Measurements from ENCODE around the gene RAPGEF4. TPM values are rescaled to one million over a fixed set of nuclear protein-coding genes. Genes with fewer than 3 reads are reported as not detected.

Gene RAPGEF4
- total RNA-seq, 1 experiment from 2014 or later = 0.98 TPM

GRCh38 chr2:172901913-172902312 is 166.3 kb downstream of the RAPGEF4 start:
- no peaks in the 10 kb centered on the region for H3K4me1 Mint-ChIP-seq (ENCODE audit: low read depth, unreplicated experiment)
- no peak for DNase-seq
- no peaks in the 10 kb centered on the region for H3K9me3 Mint-ChIP-seq (ENCODE audit: unreplicated experiment)
- H3K4me3 Mint-ChIP-seq (ENCODE audit: unreplicated experiment) = no peak overlapping the region
- Histone ChIP-seq H3K4me1 (peaks cover 4% of the 10 kb centered on the region; the same call in 1 of the 2 replicates), H3K4me3 (ENCODE audit: low read depth, low read length) (no peak overlapping the region), H3K27me3 (replicated peaks; ENCODE audit: control insufficient read depth, insufficient read depth, low read length) (peaks cover 6% of the 10 kb centered on the region), H3K36me3 (ENCODE audit: control insufficient read depth, insufficient read depth, low read length) (no peaks in the 10 kb centered on the region), H3K9me3 (no peaks in the 10 kb centered on the region)
- BruUV-seq (replicated peaks) = no TSS peak
- no peak overlapping the region for H3K27ac Mint-ChIP-seq (ENCODE audit: unreplicated experiment)
- intact Hi-C loops (cut with micrococcal nuclease; ENCODE audit: unreplicated experiment) = no loop called here
- POLR2A ChIA-PET = no interaction called here
- no peak for TF ChIP-seq CTCF (IDR thresholded peaks at IDR 0.05; ENCODE audit: insufficient read depth in 1 of 2, low read depth in 1 of 2, low read length in 1 of 2, severe bottlenecking in 1 of 2, unreplicated experiment in 1 of 2)
- CTCF ChIA-PET = no interaction called here
- peaks cover 17% of the 10 kb centered on the region for H3K27me3 Mint-ChIP-seq (ENCODE audit: insufficient read depth, unreplicated experiment)
- H3K36me3 Mint-ChIP-seq (ENCODE audit: insufficient read depth, unreplicated experiment) = no peaks in the 10 kb centered on the region

GRCh38 chr2:172904236-172904635 is 168.6 kb downstream of the RAPGEF4 start:
- ChIA-PET POLR2A (no interaction called here), CTCF (no interaction called here)
- intact Hi-C loops (cut with micrococcal nuclease; ENCODE audit: unreplicated experiment) = no loop called here
- Histone ChIP-seq H3K4me3 (ENCODE audit: low read depth, low read length) (no peak overlapping the region), H3K4me1 (peaks cover 4% of the 10 kb centered on the region; the same call in 1 of the 2 replicates), H3K9me3 (no peaks in the 10 kb centered on the region), H3K36me3 (ENCODE audit: control insufficient read depth, insufficient read depth, low read length) (no peaks in the 10 kb centered on the region), H3K27me3 (replicated peaks; ENCODE audit: control insufficient read depth, insufficient read depth, low read length) (peaks cover 3% of the 10 kb centered on the region)
- no TSS peak for BruUV-seq (replicated peaks)
- TF ChIP-seq CTCF (IDR thresholded peaks at IDR 0.05; ENCODE audit: insufficient read depth in 1 of 2, low read depth in 1 of 2, low read length in 1 of 2, severe bottlenecking in 1 of 2, unreplicated experiment in 1 of 2) = no peak
- Mint-ChIP-seq H3K9me3 (ENCODE audit: unreplicated experiment) (no peaks in the 10 kb centered on the region), H3K4me3 (ENCODE audit: unreplicated experiment) (no peak overlapping the region), H3K27me3 (ENCODE audit: insufficient read depth, unreplicated experiment) (peaks cover 9% of the 10 kb centered on the region), H3K36me3 (ENCODE audit: insufficient read depth, unreplicated experiment) (no peaks in the 10 kb centered on the region), H3K4me1 (ENCODE audit: low read depth, unreplicated experiment) (no peaks in the 10 kb centered on the region), H3K27ac (ENCODE audit: unreplicated experiment) (no peak overlapping the region)
- DNase-seq = no peak

- intact Hi-C loops (cut with micrococcal nuclease; ENCODE audit: unreplicated experiment) = no loop called here
- H3K4me3 ChIP-seq (ENCODE audit: low read depth, low read length) = no peak overlapping the region
- no peak for TF ChIP-seq CTCF (IDR thresholded peaks at IDR 0.05; ENCODE audit: insufficient read depth in 1 of 2, low read depth in 1 of 2, low read length in 1 of 2, severe bottlenecking in 1 of 2, unreplicated experiment in 1 of 2)
- no peaks in the 10 kb centered on the region for H3K36me3 ChIP-seq (ENCODE audit: control insufficient read depth, insufficient read depth, low read length)
- Mint-ChIP-seq H3K27me3 (ENCODE audit: insufficient read depth, unreplicated experiment) (peaks cover 9% of the 10 kb centered on the region), H3K4me3 (ENCODE audit: unreplicated experiment) (no peak overlapping the region), H3K36me3 (ENCODE audit: insufficient read depth, unreplicated experiment) (no peaks in the 10 kb centered on the region), H3K9me3 (ENCODE audit: unreplicated experiment) (no peaks in the 10 kb centered on the region), H3K27ac (ENCODE audit: unreplicated experiment) (no peak overlapping the region), H3K4me1 (ENCODE audit: low read depth, unreplicated experiment) (no peaks in the 10 kb centered on the region)
- ChIA-PET POLR2A (no interaction called here), CTCF (no interaction called here)
- no peaks in the 10 kb centered on the region for H3K4me1 ChIP-seq
- H3K27me3 ChIP-seq (replicated peaks; ENCODE audit: control insufficient read depth, insufficient read depth, low read length) = no peaks in the 10 kb centered on the region; the same call in 1 of the 2 replicates
- BruUV-seq (replicated peaks) = no TSS peak
- no peak for DNase-seq
- H3K9me3 ChIP-seq = no peaks in the 10 kb centered on the region
These were observed 170.5 kb downstream of the RAPGEF4 start for GRCh38 chr2:172905937-172906811.
